ENCODE measurements around the gene TNIP3. TPM values are rescaled to one million over a fixed set of nuclear protein-coding genes. Genes with fewer than 3 reads are reported as not detected.

TNIP3 gene
- total and polyA plus RNA-seq, 2 experiments from 2014 or later: not detected

DNA sequence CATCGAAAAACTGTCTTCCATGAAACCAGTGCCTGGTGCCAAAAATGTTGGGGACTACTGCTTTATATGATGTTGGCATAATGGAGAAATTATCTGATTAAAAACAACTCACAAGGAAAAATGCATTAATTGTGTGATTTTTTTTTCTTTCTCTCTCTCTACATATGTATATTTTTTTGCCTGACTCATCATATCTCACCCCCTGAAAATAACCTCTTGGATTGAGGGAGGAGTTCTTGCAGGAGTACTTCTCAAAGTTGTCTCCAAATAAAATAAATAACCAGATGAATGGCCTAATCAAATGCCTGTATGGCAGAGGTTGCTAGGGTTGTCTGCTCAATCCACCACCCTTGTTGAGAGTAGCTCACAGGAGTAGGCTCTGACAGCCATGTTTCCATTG is 19.9 kb upstream of the TNIP3 start:
- H3K4me3 ChIP-seq: no peak overlapping the region
- H3K4me1 ChIP-seq (ENCODE audit: low read depth): no peaks in the 10 kb centered on the region
- H3K27me3 ChIP-seq: no peaks in the 10 kb centered on the region
- no peak overlapping the region for H3K27ac ChIP-seq
- no peaks in the 10 kb centered on the region for H3K36me3 ChIP-seq
- no peaks in the 10 kb centered on the region for H3K9me3 ChIP-seq (ENCODE audit: low read depth)
- no peak for TF ChIP-seq CTCF (IDR thresholded peaks at IDR 0.05; ENCODE audit: low read depth, low read length)
- no peak for DNase-seq (ENCODE audit: low read depth in 1 of 2, low spot score in 1 of 2)

DNA sequence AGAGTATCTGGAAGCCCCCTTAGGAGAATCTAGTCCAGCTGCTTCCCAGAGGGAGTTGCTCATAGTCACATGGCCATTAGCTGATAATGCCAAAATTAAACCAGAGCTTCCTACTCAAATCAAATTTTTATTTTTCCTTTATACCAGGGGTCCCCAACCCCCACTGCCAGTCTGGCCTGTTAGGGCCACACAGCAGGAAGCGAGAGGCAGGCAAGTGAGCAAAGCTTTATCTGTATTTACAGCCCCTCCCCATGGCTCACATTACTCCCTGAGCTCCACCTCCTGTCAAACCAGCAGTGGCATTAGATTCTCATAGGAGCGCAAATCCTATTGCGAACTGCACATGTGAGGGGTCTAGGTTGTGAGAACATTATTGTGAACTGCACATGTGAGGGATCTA is 19.2 kb upstream of the TNIP3 start:
- TF ChIP-seq CTCF (IDR thresholded peaks at IDR 0.05; ENCODE audit: low read depth, low read length): no peak
- no peaks in the 10 kb centered on the region for H3K4me1 ChIP-seq (ENCODE audit: low read depth)
- no peaks in the 10 kb centered on the region for H3K9me3 ChIP-seq (ENCODE audit: low read depth)

GRCh38 chr4:121182296-121182695 is 18.2 kb upstream of the TNIP3 start:
- no peak overlapping the region for H3K27ac ChIP-seq
- H3K27me3 ChIP-seq: no peaks in the 10 kb centered on the region
- H3K4me3 ChIP-seq: no peak overlapping the region
- no peaks in the 10 kb centered on the region for H3K36me3 ChIP-seq
- H3K4me1 ChIP-seq (ENCODE audit: low read depth): no peaks in the 10 kb centered on the region
- TF ChIP-seq CTCF (IDR thresholded peaks at IDR 0.05; ENCODE audit: low read depth, low read length): no peak
- DNase-seq (ENCODE audit: low read depth in 1 of 2, low spot score in 1 of 2): peak; percentile 7 to 32
- H3K9me3 ChIP-seq (ENCODE audit: low read depth): no peaks in the 10 kb centered on the region

More for the DNA sequence above, 19.2 kb upstream of the TNIP3 start:
- no peaks in the 10 kb centered on the region for H3K36me3 ChIP-seq
- no peak overlapping the region for H3K27ac ChIP-seq
- no peak overlapping the region for H3K4me3 ChIP-seq
- no peak for DNase-seq (ENCODE audit: low read depth in 1 of 2, low spot score in 1 of 2)
- H3K27me3 ChIP-seq: no peaks in the 10 kb centered on the region

DNA sequence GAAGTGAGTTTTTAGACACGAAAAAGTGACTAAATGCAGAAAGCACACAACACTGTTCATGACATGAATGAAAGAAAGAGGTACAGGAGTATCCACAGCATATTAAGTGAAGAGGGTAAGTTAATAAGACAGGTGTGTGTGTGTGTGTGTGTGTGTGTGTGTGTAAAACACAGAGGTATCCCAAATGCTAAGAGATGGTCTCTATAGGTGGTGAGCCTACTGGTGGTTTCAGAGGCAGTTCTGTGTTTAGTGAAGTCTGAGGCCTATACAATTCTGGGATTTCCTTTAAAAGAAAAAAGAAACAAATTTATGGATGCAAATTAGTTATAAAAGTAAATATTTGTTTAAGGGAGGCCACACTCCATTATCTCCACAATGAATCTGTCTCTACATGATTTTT is 17.4 kb upstream of the TNIP3 start:
- H3K4me3 ChIP-seq: no peak overlapping the region
- no peak for DNase-seq (ENCODE audit: low read depth in 1 of 2, low spot score in 1 of 2)
- H3K27me3 ChIP-seq: no peaks in the 10 kb centered on the region
- no peak for TF ChIP-seq CTCF (IDR thresholded peaks at IDR 0.05; ENCODE audit: low read depth, low read length)
- no peaks in the 10 kb centered on the region for H3K9me3 ChIP-seq (ENCODE audit: low read depth)
- H3K36me3 ChIP-seq: no peaks in the 10 kb centered on the region
- no peak overlapping the region for H3K27ac ChIP-seq
- H3K4me1 ChIP-seq (ENCODE audit: low read depth): no peaks in the 10 kb centered on the region

DNA sequence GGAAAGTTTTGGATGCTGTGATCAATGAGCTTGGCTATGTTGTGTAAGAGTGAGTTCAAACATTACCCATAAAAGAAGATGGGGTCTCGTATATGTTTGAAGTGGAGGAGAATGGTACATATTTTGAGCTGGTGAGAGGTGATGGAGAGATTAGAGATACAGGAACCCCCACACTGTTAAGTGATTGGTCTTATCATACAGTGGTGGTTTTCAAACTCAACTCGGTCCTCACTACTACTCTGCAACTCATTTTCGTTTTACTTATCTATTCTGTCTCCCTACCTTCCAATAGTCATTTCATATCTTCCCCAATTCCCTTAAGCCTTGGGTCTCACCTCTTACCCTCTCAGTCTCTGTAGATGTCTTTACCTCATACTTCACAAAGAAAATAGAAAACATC is 16.4 kb upstream of the TNIP3 start:
- no peak for TF ChIP-seq CTCF (IDR thresholded peaks at IDR 0.05; ENCODE audit: low read depth, low read length)
- DNase-seq (ENCODE audit: low read depth in 1 of 2, low spot score in 1 of 2): no peak
- H3K27ac ChIP-seq: no peak overlapping the region
- H3K4me1 ChIP-seq (ENCODE audit: low read depth): no peaks in the 10 kb centered on the region
- H3K9me3 ChIP-seq (ENCODE audit: low read depth): no peaks in the 10 kb centered on the region
- no peaks in the 10 kb centered on the region for H3K36me3 ChIP-seq
- no peak overlapping the region for H3K4me3 ChIP-seq
- H3K27me3 ChIP-seq: no peaks in the 10 kb centered on the region

Measured in cardiac muscle cell (in vitro differentiated cells and primary cell).